ENCODE results near the gene RTN3.

RTN3 gene

DNA sequence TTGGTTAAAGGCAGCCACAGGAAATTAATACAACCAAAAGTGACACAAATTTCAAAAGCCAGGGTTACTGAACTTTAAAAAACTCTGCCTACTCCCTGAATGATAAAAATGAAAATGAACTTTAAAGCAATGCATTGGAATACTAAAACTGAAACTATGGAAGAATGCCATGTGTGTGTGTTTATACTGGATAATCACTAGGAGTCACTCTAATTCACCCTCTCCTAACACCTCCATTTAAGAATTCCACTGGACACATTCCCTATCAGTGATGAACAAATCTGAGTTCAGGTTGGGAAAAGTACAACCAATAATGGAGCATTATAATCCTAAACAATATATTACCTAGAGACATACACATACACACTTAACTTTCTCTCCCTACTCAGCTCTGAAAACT is 39.6 kb upstream of the RTN3 start:
- no peak overlapping the region for H4K91ac ChIP-seq (ENCODE audit: low read depth, low read length, poor library complexity)
- no peaks in the 10 kb centered on the region for H3K79me1 ChIP-seq (ENCODE audit: low read depth, low read length)
- peaks cover 3 to 11% of the 10 kb centered on the region in 2 donors for H3K36me3 ChIP-seq (replicated peaks in 1 of 2; ENCODE audit: control insufficient read depth in 2 of 2, insufficient read depth in 2 of 2, low read length in 2 of 2)
- no peaks in the 10 kb centered on the region for H3K9me3 ChIP-seq (replicated peaks in 1 of 2; ENCODE audit: control insufficient read depth in 2 of 2, insufficient read depth in 1 of 2, low read depth in 1 of 2, low read length in 2 of 2)
- H3K4me1 ChIP-seq (ENCODE audit: control insufficient read depth in 2 of 2, insufficient read depth in 1 of 2, low read depth in 1 of 2, low read length in 2 of 2), result peaks cover 0 to 3% of the 10 kb centered on the region in 2 donors
- H2AFZ ChIP-seq (ENCODE audit: low read length), result no peak overlapping the region
- no peak overlapping the region for H3K4ac ChIP-seq (ENCODE audit: low read length)
- no peak for DNase-seq (ENCODE audit: low spot score)
- no peak overlapping the region for H3K27ac ChIP-seq (replicated peaks; ENCODE audit: low read length)
- no peak overlapping the region for H3K23ac ChIP-seq (ENCODE audit: low read depth, low read length, poor library complexity)
- H4K8ac ChIP-seq (ENCODE audit: low read depth, low read length), result no peak overlapping the region
- H2BK5ac ChIP-seq (ENCODE audit: low read length), result no peak overlapping the region
- no peak overlapping the region for H3K14ac ChIP-seq (ENCODE audit: low read length)
- no peak overlapping the region for H3K9ac ChIP-seq (ENCODE audit: low read depth, low read length, poor library complexity)
- no peak overlapping the region for H3K4me2 ChIP-seq (ENCODE audit: insufficient read depth, low read length, poor library complexity, severe bottlenecking)
- no peaks in the 10 kb centered on the region for H3K27me3 ChIP-seq (ENCODE audit: control insufficient read depth in 3 of 3, insufficient read depth in 3 of 3, low read depth in 1 of 3, low read length in 3 of 3)
- H3K18ac ChIP-seq (ENCODE audit: low read length), result no peak overlapping the region
- H2BK120ac ChIP-seq (ENCODE audit: low read depth, low read length), result no peak overlapping the region
- no peak overlapping the region for H3K4me3 ChIP-seq (ENCODE audit: low read length in 2 of 2)
- no peak overlapping the region for H2BK12ac ChIP-seq (ENCODE audit: low read length)
- no peak overlapping the region for H2AK5ac ChIP-seq (ENCODE audit: low read depth, low read length)
- no peak overlapping the region for H2BK15ac ChIP-seq (ENCODE audit: low read length)

DNA sequence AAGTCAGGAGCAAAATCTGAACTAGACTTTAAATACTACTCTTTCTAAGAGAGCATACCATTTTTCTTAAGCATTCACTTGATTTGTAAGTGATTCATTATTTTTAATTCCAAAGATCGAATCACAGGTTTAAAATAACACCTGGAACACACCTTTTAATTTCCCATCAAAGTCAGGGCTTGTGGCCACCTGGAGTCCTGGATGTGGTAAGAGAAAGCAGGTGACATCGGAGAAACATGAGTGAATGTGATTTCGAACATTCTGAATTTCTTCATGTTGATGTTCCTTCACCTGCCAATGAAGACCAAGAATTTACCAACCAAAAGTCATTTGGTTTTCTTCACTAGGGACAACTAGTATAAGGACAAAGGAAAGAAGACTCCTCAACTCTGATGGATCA is 38.1 kb upstream of the RTN3 start:
- no peak overlapping the region for H2BK120ac ChIP-seq (ENCODE audit: low read depth, low read length)
- no peak overlapping the region for H3K27ac ChIP-seq (replicated peaks; ENCODE audit: low read length)
- H3K4me2 ChIP-seq (ENCODE audit: insufficient read depth, low read length, poor library complexity, severe bottlenecking), result no peak overlapping the region
- peaks cover 0 to 3% of the 10 kb centered on the region in 2 donors for H3K4me1 ChIP-seq (ENCODE audit: control insufficient read depth in 2 of 2, insufficient read depth in 1 of 2, low read depth in 1 of 2, low read length in 2 of 2)
- WGBS, 2 donors (ENCODE audit: extremely low coverage in 2 of 2, insufficient read length in 2 of 2, insufficient replicate concordance in 1 of 2), result no CpG with 5 or more reads among the region's 3 CpGs
- H3K18ac ChIP-seq (ENCODE audit: low read length), result no peak overlapping the region
- H4K8ac ChIP-seq (ENCODE audit: low read depth, low read length), result no peak overlapping the region
- H3K9me3 ChIP-seq (replicated peaks in 1 of 2; ENCODE audit: control insufficient read depth in 2 of 2, insufficient read depth in 1 of 2, low read depth in 1 of 2, low read length in 2 of 2), result no peaks in the 10 kb centered on the region
- H3K14ac ChIP-seq (ENCODE audit: low read length), result no peak overlapping the region
- H2AK5ac ChIP-seq (ENCODE audit: low read depth, low read length), result no peak overlapping the region
- H2AFZ ChIP-seq (ENCODE audit: low read length), result no peak overlapping the region
- H3K27me3 ChIP-seq (ENCODE audit: control insufficient read depth in 3 of 3, insufficient read depth in 3 of 3, low read depth in 1 of 3, low read length in 3 of 3), result no peaks in the 10 kb centered on the region
- H3K23ac ChIP-seq (ENCODE audit: low read depth, low read length, poor library complexity), result no peak overlapping the region
- H3K4ac ChIP-seq (ENCODE audit: low read length), result no peak overlapping the region
- no peak overlapping the region for H3K4me3 ChIP-seq (ENCODE audit: low read length in 2 of 2)
- no peak overlapping the region for H2BK15ac ChIP-seq (ENCODE audit: low read length)
- no peak overlapping the region for H3K9ac ChIP-seq (ENCODE audit: low read depth, low read length, poor library complexity)
- DNase-seq (ENCODE audit: low spot score), result no peak
- peaks cover 3 to 11% of the 10 kb centered on the region in 2 donors for H3K36me3 ChIP-seq (replicated peaks in 1 of 2; ENCODE audit: control insufficient read depth in 2 of 2, insufficient read depth in 2 of 2, low read length in 2 of 2)
- no peak overlapping the region for H4K91ac ChIP-seq (ENCODE audit: low read depth, low read length, poor library complexity)
- H2BK12ac ChIP-seq (ENCODE audit: low read length), result no peak overlapping the region
- H3K79me1 ChIP-seq (ENCODE audit: low read depth, low read length), result no peaks in the 10 kb centered on the region
- no peak overlapping the region for H2BK5ac ChIP-seq (ENCODE audit: low read length)

DNA sequence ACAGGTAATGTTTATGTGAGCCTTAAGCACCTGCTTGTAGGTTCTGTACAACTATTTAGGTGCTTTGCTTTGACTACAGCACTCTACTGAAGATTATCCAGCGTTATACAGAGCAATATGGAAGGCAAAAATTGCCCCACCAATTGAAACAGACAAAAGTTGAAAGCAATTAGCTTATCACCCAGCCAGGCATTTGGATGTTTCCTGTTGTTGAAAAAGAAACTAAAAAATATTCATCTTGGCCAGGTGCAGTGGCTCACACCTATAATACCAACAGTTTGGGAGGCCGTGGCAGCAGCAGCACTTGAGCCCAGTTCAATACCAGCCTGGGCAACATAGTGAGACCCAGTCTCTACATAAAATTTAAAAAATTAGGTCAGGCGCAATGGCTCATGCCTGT is 28.6 kb upstream of the RTN3 start:
- peaks cover 0 to 2% (median 0%) of the 10 kb centered on the region in 3 experiments for H3K27me3 ChIP-seq (ENCODE audit: control insufficient read depth in 3 of 3, insufficient read depth in 3 of 3, low read depth in 1 of 3, low read length in 3 of 3)
- no peak overlapping the region for H3K27ac ChIP-seq (replicated peaks; ENCODE audit: low read length)
- H2AK5ac ChIP-seq (ENCODE audit: low read depth, low read length), result no peak overlapping the region
- no peak overlapping the region for H3K14ac ChIP-seq (ENCODE audit: low read length)
- no peak overlapping the region for H3K4me3 ChIP-seq (ENCODE audit: low read length in 2 of 2)
- H3K9me3 ChIP-seq (replicated peaks in 1 of 2; ENCODE audit: control insufficient read depth in 2 of 2, insufficient read depth in 1 of 2, low read depth in 1 of 2, low read length in 2 of 2), result no peaks in the 10 kb centered on the region
- no peak overlapping the region for H3K23ac ChIP-seq (ENCODE audit: low read depth, low read length, poor library complexity)
- peaks cover 0 to 5% of the 10 kb centered on the region in 2 donors for H3K36me3 ChIP-seq (replicated peaks in 1 of 2; ENCODE audit: control insufficient read depth in 2 of 2, insufficient read depth in 2 of 2, low read length in 2 of 2)
- H3K79me1 ChIP-seq (ENCODE audit: low read depth, low read length), result no peaks in the 10 kb centered on the region
- H3K9ac ChIP-seq (ENCODE audit: low read depth, low read length, poor library complexity), result no peak overlapping the region
- no peak overlapping the region for H4K91ac ChIP-seq (ENCODE audit: low read depth, low read length, poor library complexity)
- H3K4me2 ChIP-seq (ENCODE audit: insufficient read depth, low read length, poor library complexity, severe bottlenecking), result no peak overlapping the region
- no peak overlapping the region for H2AFZ ChIP-seq (ENCODE audit: low read length)
- no peaks in the 10 kb centered on the region for H3K4me1 ChIP-seq (ENCODE audit: control insufficient read depth in 2 of 2, insufficient read depth in 1 of 2, low read depth in 1 of 2, low read length in 2 of 2)
- H2BK120ac ChIP-seq (ENCODE audit: low read depth, low read length), result no peak overlapping the region
- DNase-seq (ENCODE audit: low spot score), result no peak
- H3K4ac ChIP-seq (ENCODE audit: low read length), result no peak overlapping the region
- H3K18ac ChIP-seq (ENCODE audit: low read length), result no peak overlapping the region
- H4K8ac ChIP-seq (ENCODE audit: low read depth, low read length), result no peak overlapping the region
- no peak overlapping the region for H2BK5ac ChIP-seq (ENCODE audit: low read length)
- WGBS, 2 donors (ENCODE audit: extremely low coverage in 2 of 2, insufficient read length in 2 of 2, insufficient replicate concordance in 1 of 2), result no CpG with 5 or more reads among the region's 3 CpGs
- H2BK12ac ChIP-seq (ENCODE audit: low read length), result no peak overlapping the region
- no peak overlapping the region for H2BK15ac ChIP-seq (ENCODE audit: low read length)

DNA sequence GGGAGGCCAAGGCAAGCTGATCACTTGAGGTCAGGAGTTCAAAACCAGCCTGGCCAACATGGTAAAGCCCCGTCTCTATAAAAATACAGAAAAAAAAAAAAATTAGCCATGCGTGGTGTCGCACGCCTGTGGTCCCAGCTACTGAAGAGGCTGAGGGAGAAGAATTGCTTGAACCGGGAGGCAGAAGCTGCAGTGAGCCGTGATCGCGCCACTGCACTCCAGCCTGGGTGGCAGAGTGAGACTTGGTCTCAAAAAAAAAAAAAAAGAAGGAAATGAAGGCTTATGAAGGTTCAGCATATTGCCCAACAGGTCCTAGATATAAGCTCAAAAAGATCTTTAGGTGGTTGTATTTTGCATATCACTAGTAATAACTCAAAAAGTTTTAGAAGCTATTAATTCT is 20.3 kb upstream of the RTN3 start:
- no peaks in the 10 kb centered on the region for H3K27me3 ChIP-seq (ENCODE audit: control insufficient read depth in 3 of 3, insufficient read depth in 3 of 3, low read depth in 1 of 3, low read length in 3 of 3)
- no peaks in the 10 kb centered on the region for H3K9me3 ChIP-seq (replicated peaks in 1 of 2; ENCODE audit: control insufficient read depth in 2 of 2, insufficient read depth in 1 of 2, low read depth in 1 of 2, low read length in 2 of 2)
- no peak overlapping the region for H4K91ac ChIP-seq (ENCODE audit: low read depth, low read length, poor library complexity)
- no peak overlapping the region for H2BK120ac ChIP-seq (ENCODE audit: low read depth, low read length)
- H3K9ac ChIP-seq (ENCODE audit: low read depth, low read length, poor library complexity), result no peak overlapping the region
- H3K4me1 ChIP-seq (ENCODE audit: control insufficient read depth in 2 of 2, insufficient read depth in 1 of 2, low read depth in 1 of 2, low read length in 2 of 2), result no peaks in the 10 kb centered on the region
- H3K4me3 ChIP-seq (ENCODE audit: low read length in 2 of 2), result no peak overlapping the region
- no peaks in the 10 kb centered on the region for H3K79me1 ChIP-seq (ENCODE audit: low read depth, low read length)
- no peak overlapping the region for H2BK5ac ChIP-seq (ENCODE audit: low read length)
- H3K14ac ChIP-seq (ENCODE audit: low read length), result no peak overlapping the region
- no peak overlapping the region for H2BK12ac ChIP-seq (ENCODE audit: low read length)
- H2AFZ ChIP-seq (ENCODE audit: low read length), result no peak overlapping the region
- no peak overlapping the region for H3K23ac ChIP-seq (ENCODE audit: low read depth, low read length, poor library complexity)
- no peak overlapping the region for H2AK5ac ChIP-seq (ENCODE audit: low read depth, low read length)
- no peak for DNase-seq (ENCODE audit: low spot score)
- no peak overlapping the region for H3K4ac ChIP-seq (ENCODE audit: low read length)
- no CpG with 5 or more reads among the region's 8 CpGs for WGBS, 2 donors (ENCODE audit: extremely low coverage in 2 of 2, insufficient read length in 2 of 2, insufficient replicate concordance in 1 of 2)
- H3K27ac ChIP-seq (replicated peaks; ENCODE audit: low read length), result no peak overlapping the region
- no peaks in the 10 kb centered on the region for H3K36me3 ChIP-seq (replicated peaks in 1 of 2; ENCODE audit: control insufficient read depth in 2 of 2, insufficient read depth in 2 of 2, low read length in 2 of 2)
- no peak overlapping the region for H4K8ac ChIP-seq (ENCODE audit: low read depth, low read length)
- no peak overlapping the region for H3K18ac ChIP-seq (ENCODE audit: low read length)
- no peak overlapping the region for H3K4me2 ChIP-seq (ENCODE audit: insufficient read depth, low read length, poor library complexity, severe bottlenecking)
- no peak overlapping the region for H2BK15ac ChIP-seq (ENCODE audit: low read length)

All from neuronal stem cell (in vitro differentiated cells).